ENCODE data around the gene STK25.

Gene STK25

DNA sequence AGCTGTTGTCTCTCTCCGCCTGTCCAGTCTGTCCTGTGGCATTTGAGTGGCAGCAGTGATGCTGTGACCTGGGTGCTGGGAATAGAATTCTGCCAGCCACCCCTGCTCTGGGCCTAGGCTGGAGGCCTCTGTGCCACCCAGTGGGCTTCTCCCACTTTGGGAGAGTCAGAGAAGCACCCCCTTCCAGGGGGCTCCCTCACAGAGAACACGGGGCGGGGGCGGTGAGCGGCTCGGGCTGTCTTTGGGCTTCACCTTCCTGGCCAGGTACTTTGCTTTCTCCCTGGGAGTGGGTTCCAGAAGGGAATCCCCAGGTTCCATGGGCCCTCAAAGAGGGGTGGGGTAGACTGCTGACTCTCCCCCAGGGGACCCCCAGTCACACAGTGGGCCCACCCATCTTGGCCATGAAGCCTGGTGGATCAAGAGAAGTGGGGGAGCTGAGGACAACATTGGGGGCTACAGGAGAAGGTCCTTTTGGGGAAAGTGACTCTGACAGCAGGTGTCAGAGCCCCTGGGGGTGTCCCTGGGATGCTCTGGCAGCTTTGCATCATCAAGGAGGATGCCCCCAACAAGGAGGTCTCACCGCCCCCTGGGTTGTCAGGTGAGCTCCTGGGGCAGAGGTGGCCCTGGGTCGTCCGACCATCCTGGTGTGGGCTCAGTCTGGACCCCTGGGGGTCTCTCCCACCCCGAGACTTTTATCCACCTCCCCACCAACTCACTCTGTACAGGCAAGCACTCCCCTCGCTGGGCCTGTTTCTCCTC lies 31.4 kb upstream of the STK25 start:
- DNase-seq (ENCODE audit: low read depth in 2 of 2) = no peak
- TF ChIP-seq CTCF (IDR thresholded peaks at IDR 0.05; ENCODE audit: low read depth, low read length) = no peak
- no peak overlapping the region for H3K4me3 ChIP-seq (replicated peaks in 1 of 2; ENCODE audit: low read depth in 2 of 2, low read length in 2 of 2)

DNA sequence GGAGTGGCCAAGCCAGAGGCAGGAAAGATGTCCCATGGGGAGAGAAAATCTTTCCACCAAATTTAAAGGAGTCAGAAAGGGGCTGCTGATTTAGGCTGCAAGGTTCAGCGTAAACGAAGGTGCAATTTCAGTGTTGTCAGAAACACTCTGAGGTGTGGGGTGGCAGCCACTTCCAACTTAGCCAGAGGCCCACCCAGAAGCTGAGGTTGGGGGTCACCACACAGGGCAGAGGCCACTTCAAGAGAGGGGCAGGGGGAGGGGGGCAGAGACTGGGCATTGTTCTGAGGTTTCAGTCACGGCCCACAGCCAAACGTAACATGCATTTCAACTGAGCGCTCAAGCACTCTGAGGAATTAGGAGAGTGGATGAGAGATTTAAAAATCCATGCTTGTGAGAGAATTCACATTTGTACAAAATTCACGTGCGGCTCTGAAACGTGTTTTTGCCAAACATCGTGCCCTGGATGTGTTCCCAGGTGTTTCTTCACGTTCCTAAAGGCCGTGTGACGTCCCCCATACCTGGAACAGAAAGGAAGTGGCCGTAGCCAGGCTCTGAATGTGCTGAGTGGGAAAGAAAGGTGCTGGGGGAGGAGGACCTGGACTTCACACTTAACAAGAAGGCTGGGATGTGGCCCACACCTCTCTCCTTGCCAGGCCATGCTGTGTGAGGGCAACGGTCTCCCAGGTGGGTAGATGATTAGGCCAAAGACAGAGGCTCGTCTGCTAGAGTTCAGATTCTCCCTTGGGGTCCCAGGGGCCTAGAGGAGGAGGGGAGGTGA lies 30.6 kb upstream of the STK25 start:
- no peak for TF ChIP-seq CTCF (IDR thresholded peaks at IDR 0.05; ENCODE audit: low read depth, low read length)

GRCh38 chr2:241535871-241536655 lies 27.7 kb upstream of the STK25 start:
- H3K4me3 ChIP-seq (replicated peaks in 1 of 2; ENCODE audit: low read depth in 2 of 2, low read length in 2 of 2) = no peak overlapping the region

More for the DNA sequence above, 30.6 kb upstream of the STK25 start:
- H3K4me3 ChIP-seq (replicated peaks in 1 of 2; ENCODE audit: low read depth in 2 of 2, low read length in 2 of 2) = no peak overlapping the region
- no peak for DNase-seq (ENCODE audit: low read depth in 2 of 2)

GRCh38 chr2:241534701-241535375 lies 26.5 kb upstream of the STK25 start:
- DNase-seq (ENCODE audit: low read depth in 2 of 2) = no peak
- H3K4me3 ChIP-seq (replicated peaks in 1 of 2; ENCODE audit: low read depth in 2 of 2, low read length in 2 of 2) = no peak overlapping the region
- TF ChIP-seq CTCF (IDR thresholded peaks at IDR 0.05; ENCODE audit: low read depth, low read length) = no peak

More at GRCh38 chr2:241535871-241536655, 27.7 kb upstream of the STK25 start:
- DNase-seq (ENCODE audit: low read depth in 2 of 2) = no peak
- TF ChIP-seq CTCF (IDR thresholded peaks at IDR 0.05; ENCODE audit: low read depth, low read length) = no peak

GRCh38 chr2:241534293-241534692 lies 25.9 kb upstream of the STK25 start:
- no peak for DNase-seq (ENCODE audit: low read depth in 2 of 2)
- TF ChIP-seq CTCF (IDR thresholded peaks at IDR 0.05; ENCODE audit: low read depth, low read length) = no peak
- H3K4me3 ChIP-seq (replicated peaks in 1 of 2; ENCODE audit: low read depth in 2 of 2, low read length in 2 of 2) = no peak overlapping the region
